A673 (cell line): ENCODE measurements around the gene CBFA2T3.

Source experiments
- CTCF ChIP-seq: fragments of 300-800, 200-600 bp; sonication (generic); conservative IDR thresholded peaks from 2 replicates; pipeline ENCODE4 v1.5.1; 2017; ENCODE audit warnings: low read depth, mild to moderate bottlenecking, antibody characterized with exemption, low read length, moderate library complexity, mixed read lengths
- EZH2 ChIP-seq: fragments of 200-600 bp; sonication (generic); IDR thresholded peaks from 2 replicates; pipeline ENCODE4 v1.6.1; 2017; ENCODE audit warnings: borderline replicate concordance, low read depth, mild to moderate bottlenecking, mixed read lengths, antibody characterized with exemption, low read length; ENCODE audit not compliant: poor library complexity, severe bottlenecking

GRCh38 chr16:88957433-88957767 lies 19.6 kb downstream of the CBFA2T3 start:
- TF ChIP-seq CTCF (no peak), EZH2 (no peak)
